ENCODE data around the gene SLC29A1.

The SLC29A1 gene

GRCh38 chr6:44225579-44226325 lies 2.4 kb downstream of the SLC29A1 start:
- intact Hi-C loops (cut with DNase I; ENCODE audit: low total_unique reads) = no loop called here
- peaks cover 0 to 95% (median 69%) of the 10 kb centered on the region in 4 donors for H3K4me1 ChIP-seq

GRCh38 chr6:44226368-44227147 lies 3.2 kb downstream of the SLC29A1 start:
- H3K4me3 ChIP-seq = peak overlapping the region; percentile 19 to 23
- peaks cover 23 to 28% (median 27%) of the 10 kb centered on the region in 3 donors for H3K36me3 ChIP-seq
- intact Hi-C loops (cut with DNase I; ENCODE audit: low total_unique reads) = no loop called here
- H3K27ac ChIP-seq = peak overlapping the region; percentile 97 to 99
- H3K4me1 ChIP-seq = peaks cover 0 to 88% (median 63%) of the 10 kb centered on the region in 4 donors
- TF ChIP-seq CTCF (IDR thresholded peaks at IDR 0.05) = no peak
- DNase-seq = no peak
- H3K9me3 ChIP-seq = no peaks in the 10 kb centered on the region
- H3K27me3 ChIP-seq = no peaks in the 10 kb centered on the region

More at GRCh38 chr6:44225579-44226325, 2.4 kb downstream of the SLC29A1 start:
- peak overlapping the region; percentile 97 to 99 for H3K27ac ChIP-seq
- DNase-seq = no peak
- no peaks in the 10 kb centered on the region for H3K9me3 ChIP-seq
- H3K4me3 ChIP-seq = peak overlapping the region in 1 of 2 donors; percentile 19
- H3K36me3 ChIP-seq = peaks cover 15 to 19% (median 19%) of the 10 kb centered on the region in 3 donors
- no peaks in the 10 kb centered on the region for H3K27me3 ChIP-seq
- no peak for TF ChIP-seq CTCF (IDR thresholded peaks at IDR 0.05)

- H3K9me3 ChIP-seq = no peaks in the 10 kb centered on the region
- DNase-seq = no peak
- intact Hi-C loops (cut with DNase I; ENCODE audit: low total_unique reads) = no loop called here
- no peak for TF ChIP-seq CTCF (IDR thresholded peaks at IDR 0.05)
- peak overlapping the region; percentile 97 to 99 for H3K27ac ChIP-seq
- no peaks in the 10 kb centered on the region for H3K27me3 ChIP-seq
- H3K4me1 ChIP-seq = peaks cover 0 to 88% (median 57%) of the 10 kb centered on the region in 4 donors
- peak overlapping the region; percentile 19 to 23 for H3K4me3 ChIP-seq
- peaks cover 30 to 35% (median 34%) of the 10 kb centered on the region in 3 donors for H3K36me3 ChIP-seq
Observed at GRCh38 chr6:44227148-44227793, 3.9 kb downstream of the SLC29A1 start.

GRCh38 chr6:44228031-44228430 lies 4.6 kb downstream of the SLC29A1 start:
- no peak for TF ChIP-seq CTCF (IDR thresholded peaks at IDR 0.05)
- no peak for DNase-seq
- H3K27ac ChIP-seq = peak overlapping the region; percentile 97 to 99
- no peaks in the 10 kb centered on the region for H3K27me3 ChIP-seq
- H3K4me1 ChIP-seq = peaks cover 0 to 88% (median 57%) of the 10 kb centered on the region in 4 donors
- H3K4me3 ChIP-seq = no peak overlapping the region
- peaks cover 38 to 42% (median 42%) of the 10 kb centered on the region in 3 donors for H3K36me3 ChIP-seq
- intact Hi-C loops (cut with DNase I; ENCODE audit: low total_unique reads) = no loop called here
- H3K9me3 ChIP-seq = no peaks in the 10 kb centered on the region

DNA sequence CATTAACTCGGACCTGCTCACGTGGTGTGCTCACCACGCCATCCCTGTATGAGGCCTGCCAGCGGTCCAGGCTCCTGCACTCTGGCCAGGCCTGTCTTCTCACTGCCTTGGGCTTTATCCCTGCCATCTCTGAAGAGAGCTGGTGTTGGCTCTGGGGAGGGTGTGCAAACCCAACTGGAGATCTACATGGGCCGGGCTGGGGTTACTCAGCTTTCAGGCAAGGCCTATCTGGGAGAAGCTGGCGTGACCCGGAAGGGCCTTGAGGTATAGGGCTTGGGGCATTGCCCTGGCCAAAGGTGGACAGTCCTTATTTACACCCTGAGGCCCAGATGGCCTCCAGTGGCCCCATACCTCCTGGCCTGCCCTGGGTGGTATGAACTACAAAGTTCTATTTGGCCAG lies 5.0 kb downstream of the SLC29A1 start:
- H3K4me3 ChIP-seq = no peak overlapping the region
- peaks cover 39 to 46% (median 45%) of the 10 kb centered on the region in 3 donors for H3K36me3 ChIP-seq

More for the DNA sequence above, 5.0 kb downstream of the SLC29A1 start:
- intact Hi-C loops (cut with DNase I; ENCODE audit: low total_unique reads) = no loop called here
- DNase-seq = no peak
- no peaks in the 10 kb centered on the region for H3K9me3 ChIP-seq
- peaks cover 0 to 91% (median 61%) of the 10 kb centered on the region in 4 donors for H3K4me1 ChIP-seq
- TF ChIP-seq CTCF (IDR thresholded peaks at IDR 0.05) = no peak
- H3K27ac ChIP-seq = peak overlapping the region; percentile 26 to 97
- H3K27me3 ChIP-seq = no peaks in the 10 kb centered on the region

All from tibial artery (tissue), 4 donors.